GM12864 (cell line): ENCODE data around the gene TBC1D9.

Source experiments
- DNase-seq: peaks from one replicate; pipeline ENCODE4 v3.0.0-alpha.2; 2011; ENCODE audit warnings: low read depth
- H3K4me3 ChIP-seq: 2 replicates; pipeline ENCODE4 v1.5.1; 2011; ENCODE audit warnings: mild to moderate bottlenecking, low read depth, low read length, control low read depth
- CTCF ChIP-seq: IDR thresholded peaks from 2 replicates; pipeline ENCODE4 v1.5.1; 2011; ENCODE audit warnings: low read depth, mild to moderate bottlenecking, moderate library complexity, low read length, control low read depth, inconsistent platforms; ENCODE audit errors: missing control alignments

TBC1D9 gene

GRCh38 chr4:140633124-140633523 lies 123.1 kb downstream of the TBC1D9 start:
- H3K4me3 ChIP-seq = no peak overlapping the region
- no peak for TF ChIP-seq CTCF
- no peak for DNase-seq

GRCh38 chr4:140630246-140630645 lies 125.9 kb downstream of the TBC1D9 start:
- TF ChIP-seq CTCF = no peak
- no peak overlapping the region for H3K4me3 ChIP-seq
- DNase-seq = no peak

GRCh38 chr4:140628016-140628415 lies 128.2 kb downstream of the TBC1D9 start:
- no peak overlapping the region for H3K4me3 ChIP-seq
- TF ChIP-seq CTCF = no peak
- DNase-seq = no peak

DNA sequence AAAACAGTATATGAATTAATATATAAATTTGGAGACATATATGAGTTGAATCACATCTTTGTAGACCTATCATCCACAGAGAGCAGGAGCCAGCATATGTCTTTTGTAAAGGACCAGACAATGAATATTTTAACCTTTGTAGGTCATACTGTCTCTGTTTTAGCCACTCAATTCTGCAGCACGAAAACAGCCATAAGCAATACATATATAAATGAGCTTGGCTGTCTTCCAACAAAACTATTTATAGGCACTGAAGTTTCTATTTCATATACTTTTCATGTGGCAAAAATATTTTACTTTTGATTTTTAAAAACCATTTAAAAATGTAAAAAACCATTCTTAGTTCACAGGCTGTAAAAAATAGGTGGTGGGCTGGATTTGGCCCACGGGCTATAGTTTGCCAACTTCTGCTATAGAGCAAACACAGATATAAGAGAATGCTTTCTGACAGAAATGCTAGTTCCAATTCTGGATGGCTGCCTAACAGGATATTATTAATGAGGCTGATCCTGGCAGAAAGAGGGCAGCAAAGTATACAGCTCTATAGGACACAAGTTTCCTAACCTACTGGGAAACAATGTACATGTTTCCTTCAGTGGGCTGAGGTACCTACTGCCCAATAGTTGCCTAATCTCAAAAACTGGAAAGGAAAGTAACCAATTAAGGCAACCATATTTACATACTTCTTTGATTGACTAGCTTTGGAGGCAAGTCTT lies 129.4 kb downstream of the TBC1D9 start:
- H3K4me3 ChIP-seq = no peak overlapping the region
- no peak for DNase-seq
- TF ChIP-seq CTCF = no peak

GRCh38 chr4:140622333-140622958 lies 133.7 kb downstream of the TBC1D9 start:
- no peak for TF ChIP-seq CTCF
- DNase-seq = no peak
- no peak overlapping the region for H3K4me3 ChIP-seq

DNA sequence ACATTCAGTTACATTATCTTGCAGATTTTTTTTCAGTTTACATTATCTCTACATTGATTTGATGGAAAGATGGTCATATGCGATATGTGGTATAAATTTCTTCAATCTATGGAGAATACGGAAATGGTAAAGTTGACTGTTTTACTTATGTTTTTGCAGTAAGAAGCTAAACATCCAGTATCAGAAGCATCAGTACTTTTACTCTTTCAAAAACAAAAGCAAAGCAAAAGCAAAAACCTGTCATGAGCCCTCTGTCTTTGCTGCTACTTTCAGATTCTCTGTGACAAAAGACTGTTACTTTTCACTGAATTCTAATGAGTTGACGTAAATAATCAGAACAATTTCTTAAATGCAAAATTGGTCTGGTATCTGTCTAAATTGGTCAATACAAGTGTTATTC lies 135.0 kb downstream of the TBC1D9 start:
- no peak for DNase-seq
- no peak for TF ChIP-seq CTCF
- H3K4me3 ChIP-seq = no peak overlapping the region
